CD4-positive, alpha-beta T cell treated with Interleukin-12 subunit alpha and Interleukin-12 subunit beta, for 1 hour (primary cell): ENCODE results near the gene REELD1.

Experiments used
- DNase-seq: peaks from one replicate; pipeline ENCODE4 v3.0.0-alpha.2; 2020

The REELD1 gene

GRCh38 chr4:146214238-146214637 is at the start of gene REELD1:
TSS of gene REELD1 (plus strand) at chr4:146214538. CDS start at chr4:146216953, 2,415 bp downstream.
- DNase-seq: no peak

GRCh38 chr4:146165221-146165620 is 49.1 kb upstream of the REELD1 start:
- no peak for DNase-seq

GRCh38 chr4:146165840-146166239 is 48.5 kb upstream of the REELD1 start:
- DNase-seq: no peak

- DNase-seq: no peak
These were observed 44.2 kb upstream of the REELD1 start for GRCh38 chr4:146170149-146170548.

- peak; percentile 88 for DNase-seq
These were observed 38.5 kb upstream of the REELD1 start, which contains the start of gene LSM6 for GRCh38 chr4:146175541-146176453. TSS of gene LSM6 (plus strand) at chr4:146175718. CDS start at chr4:146182922, 7,204 bp downstream.

- DNase-seq: peak; percentile 8
These were observed 37.4 kb upstream of the REELD1 start for GRCh38 chr4:146176891-146177290.

- DNase-seq: no peak
These were observed 36.2 kb upstream of the REELD1 start for GRCh38 chr4:146178126-146178525.

- DNase-seq: no peak
These were observed 34.5 kb upstream of the REELD1 start for GRCh38 chr4:146179784-146180370.

GRCh38 chr4:146182443-146182842 is 31.9 kb upstream of the REELD1 start:
- DNase-seq: no peak

- no peak for DNase-seq
These were observed 31.1 kb upstream of the REELD1 start for GRCh38 chr4:146183209-146183608.

GRCh38 chr4:146186041-146186440 is 28.3 kb upstream of the REELD1 start:
- no peak for DNase-seq

GRCh38 chr4:146186596-146186995 is 27.7 kb upstream of the REELD1 start:
- no peak for DNase-seq

- DNase-seq: no peak
These were observed 23.9 kb upstream of the REELD1 start for GRCh38 chr4:146190456-146190855.

- DNase-seq: no peak
These were observed 22.4 kb upstream of the REELD1 start for GRCh38 chr4:146191766-146192458.

- no peak for DNase-seq
These were observed 20.7 kb upstream of the REELD1 start for GRCh38 chr4:146193628-146194027.

GRCh38 chr4:146194212-146194611 is 20.1 kb upstream of the REELD1 start:
- DNase-seq: no peak

- no peak for DNase-seq
These were observed 11.7 kb upstream of the REELD1 start for GRCh38 chr4:146202665-146203064.

- no peak for DNase-seq
These were observed 6.9 kb upstream of the REELD1 start for GRCh38 chr4:146207410-146207809.

GRCh38 chr4:146210890-146211289 is 3.4 kb upstream of the REELD1 start:
- no peak for DNase-seq

GRCh38 chr4:146211440-146211839 is 2.9 kb upstream of the REELD1 start:
- DNase-seq: no peak

GRCh38 chr4:146212781-146213180 is 1.6 kb upstream of the REELD1 start:
- DNase-seq: no peak

GRCh38 chr4:146222313-146222712 is 8.0 kb downstream of the REELD1 start:
- DNase-seq: no peak

- no peak for DNase-seq
These were observed 10.1 kb downstream of the REELD1 start for GRCh38 chr4:146224326-146224966.
